ENCODE results near the gene HECA. TPM values are rescaled to one million over a fixed set of nuclear protein-coding genes. Genes with fewer than 3 reads are reported as not detected.

The HECA gene
- total RNA-seq, 2 experiments from 2014 or later: 61.1 to 61.2 TPM

GRCh38 chr6:139164001-139164400 is 29.1 kb downstream of the HECA start:
- no peaks in the 10 kb centered on the region for H3K27me3 Mint-ChIP-seq (ENCODE audit: low read depth)
- CTCF ChIA-PET: interaction anchor here (0.7 to 3.5 kb wide), 5 partner anchors 9 to 175 kb away, joined by 3 to 12 read pairs (median 4); no protein-coding TSS in a partner anchor

DNA sequence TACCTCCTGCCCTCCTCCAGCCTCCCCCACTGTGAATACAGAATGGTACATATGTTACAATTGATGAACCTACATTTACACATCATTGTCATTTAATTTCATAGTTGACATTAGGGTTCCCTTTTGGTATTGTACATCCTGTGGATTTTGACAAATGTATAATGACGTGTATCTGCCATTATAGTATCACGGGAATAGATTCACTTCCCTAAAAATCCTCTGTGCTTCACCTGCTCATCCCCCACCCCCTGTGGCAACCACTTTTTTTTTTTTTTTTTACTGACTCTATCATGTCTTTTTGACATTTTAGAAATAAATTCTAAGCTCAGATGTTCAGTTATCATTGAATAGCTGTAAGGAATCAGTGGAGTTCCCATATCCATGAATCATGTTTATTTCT is 30.4 kb downstream of the HECA start:
- Mint-ChIP-seq H3K4me1 (ENCODE audit: low read depth) (peaks cover 96% of the 10 kb centered on the region), H3K36me3 (ENCODE audit: low read depth) (peaks cover 56% of the 10 kb centered on the region), H3K27ac (peak overlapping the region; percentile 92), H3K4me3 (no peak overlapping the region), H3K9me3 (no peaks in the 10 kb centered on the region), H3K27me3 (ENCODE audit: low read depth) (no peaks in the 10 kb centered on the region)
- CTCF ChIA-PET: interaction anchor here (1.0 to 3.5 kb wide), 4 partner anchors 11 to 97 kb away, joined by 3 to 12 read pairs (median 4); no protein-coding TSS in a partner anchor
- intact Hi-C loops (cut with micrococcal nuclease): no loop called here
- DNase-seq: no peak

More at GRCh38 chr6:139164001-139164400, 29.1 kb downstream of the HECA start:
- H3K9me3 Mint-ChIP-seq: no peaks in the 10 kb centered on the region
- H3K4me3 Mint-ChIP-seq: peak overlapping the region; percentile 0
- peak; percentile 71 for DNase-seq
- intact Hi-C loops (cut with micrococcal nuclease): loop anchor here (5.0 kb wide), 1 partner anchor 392 kb away; the partner anchor contains the start of gene CCDC28A
- H3K36me3 Mint-ChIP-seq (ENCODE audit: low read depth): peaks cover 45% of the 10 kb centered on the region
- peaks cover 96% of the 10 kb centered on the region for H3K4me1 Mint-ChIP-seq (ENCODE audit: low read depth)
- H3K27ac Mint-ChIP-seq: peak overlapping the region; percentile 92

GRCh38 chr6:139166238-139166955 is 31.5 kb downstream of the HECA start:
- Mint-ChIP-seq H3K27me3 (ENCODE audit: low read depth) (no peaks in the 10 kb centered on the region), H3K36me3 (ENCODE audit: low read depth) (peaks cover 65% of the 10 kb centered on the region), H3K4me3 (no peak overlapping the region), H3K4me1 (ENCODE audit: low read depth) (peaks cover 96% of the 10 kb centered on the region), H3K27ac (peak overlapping the region; percentile 19), H3K9me3 (no peaks in the 10 kb centered on the region)
- DNase-seq: no peak
- intact Hi-C loops (cut with micrococcal nuclease): no loop called here
- CTCF ChIA-PET: no interaction called here

- CTCF ChIA-PET: interaction anchor here (0.6 to 1.0 kb wide), 2 partner anchors 35 to 49 kb away, joined by 3 read pairs; no protein-coding TSS in a partner anchor
- H3K9me3 Mint-ChIP-seq: no peaks in the 10 kb centered on the region
- H3K4me3 Mint-ChIP-seq: no peak overlapping the region
- no peaks in the 10 kb centered on the region for H3K27me3 Mint-ChIP-seq (ENCODE audit: low read depth)
- H3K4me1 Mint-ChIP-seq (ENCODE audit: low read depth): peaks cover 93% of the 10 kb centered on the region
- no peak for DNase-seq
- H3K27ac Mint-ChIP-seq: peak overlapping the region; percentile 19
- peaks cover 67% of the 10 kb centered on the region for H3K36me3 Mint-ChIP-seq (ENCODE audit: low read depth)
- intact Hi-C loops (cut with micrococcal nuclease): no loop called here
Measured at GRCh38 chr6:139166956-139167313, 32.1 kb downstream of the HECA start.

- CTCF ChIA-PET: interaction anchor here (1.0 to 2.1 kb wide), 2 partner anchors 47 to 193 kb away, joined by 3 to 7 read pairs; no protein-coding TSS in a partner anchor
- Mint-ChIP-seq H3K9me3 (no peaks in the 10 kb centered on the region), H3K27me3 (ENCODE audit: low read depth) (no peaks in the 10 kb centered on the region), H3K27ac (peak overlapping the region; percentile 85), H3K36me3 (ENCODE audit: low read depth) (peaks cover 69% of the 10 kb centered on the region), H3K4me3 (no peak overlapping the region), H3K4me1 (ENCODE audit: low read depth) (peaks cover 89% of the 10 kb centered on the region)
- intact Hi-C loops (cut with micrococcal nuclease): loop anchor here (2.0 to 10.0 kb wide), 2 partner anchors 25 to 187 kb away; partner anchors contain the start of gene REPS1
- DNase-seq: no peak
Measured at GRCh38 chr6:139172151-139172550, 37.3 kb downstream of the HECA start.

DNA sequence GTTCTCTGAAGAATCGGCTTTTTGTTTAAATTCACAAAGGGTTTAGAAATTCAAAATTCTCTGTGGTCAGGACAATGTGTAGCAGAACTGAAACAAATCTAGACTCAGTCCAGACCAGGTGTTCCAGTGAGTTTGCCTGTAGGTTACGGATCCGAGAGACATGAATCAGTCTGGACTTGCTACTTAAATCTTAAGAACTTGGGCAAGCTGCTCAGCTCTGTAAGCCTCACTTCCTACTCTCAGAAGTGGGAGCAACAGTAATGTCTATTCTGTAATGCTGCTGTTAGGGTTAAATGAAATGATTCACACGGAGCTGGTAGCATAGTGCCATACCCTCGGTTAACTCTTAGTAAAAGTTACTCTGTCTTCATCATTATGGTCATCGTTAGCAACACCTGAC is 37.7 kb downstream of the HECA start:
- H3K4me3 Mint-ChIP-seq: no peak overlapping the region
- H3K4me1 Mint-ChIP-seq (ENCODE audit: low read depth): peaks cover 89% of the 10 kb centered on the region
- intact Hi-C loops (cut with micrococcal nuclease): loop anchor here (2.0 to 10.0 kb wide), 2 partner anchors 26 to 188 kb away; partner anchors contain the start of gene REPS1
- peaks cover 69% of the 10 kb centered on the region for H3K36me3 Mint-ChIP-seq (ENCODE audit: low read depth)
- peak overlapping the region; percentile 85 for H3K27ac Mint-ChIP-seq
- H3K27me3 Mint-ChIP-seq (ENCODE audit: low read depth): no peaks in the 10 kb centered on the region
- no peaks in the 10 kb centered on the region for H3K9me3 Mint-ChIP-seq
- CTCF ChIA-PET: interaction anchor here (1.0 to 2.1 kb wide), 2 partner anchors 47 to 192 kb away, joined by 3 to 7 read pairs; no protein-coding TSS in a partner anchor
- DNase-seq: peak; percentile 53

GRCh38 chr6:139173172-139173571 is 38.3 kb downstream of the HECA start:
- H3K27me3 Mint-ChIP-seq (ENCODE audit: low read depth): no peaks in the 10 kb centered on the region
- DNase-seq: peak; percentile 46
- peak overlapping the region; percentile 85 for H3K27ac Mint-ChIP-seq
- H3K36me3 Mint-ChIP-seq (ENCODE audit: low read depth): peaks cover 69% of the 10 kb centered on the region
- H3K4me3 Mint-ChIP-seq: no peak overlapping the region
- intact Hi-C loops (cut with micrococcal nuclease): loop anchor here (1.0 to 10.0 kb wide), 9 partner anchors 12 to 201 kb away; partner anchors contain the start of genes ABRACL, CITED2, REPS1 and TXLNB
- peaks cover 88% of the 10 kb centered on the region for H3K4me1 Mint-ChIP-seq (ENCODE audit: low read depth)
- no peaks in the 10 kb centered on the region for H3K9me3 Mint-ChIP-seq
- CTCF ChIA-PET: interaction anchor here (0.9 to 2.1 kb wide), 4 partner anchors 29 to 192 kb away, joined by 3 to 7 read pairs (median 4); no protein-coding TSS in a partner anchor

DNA sequence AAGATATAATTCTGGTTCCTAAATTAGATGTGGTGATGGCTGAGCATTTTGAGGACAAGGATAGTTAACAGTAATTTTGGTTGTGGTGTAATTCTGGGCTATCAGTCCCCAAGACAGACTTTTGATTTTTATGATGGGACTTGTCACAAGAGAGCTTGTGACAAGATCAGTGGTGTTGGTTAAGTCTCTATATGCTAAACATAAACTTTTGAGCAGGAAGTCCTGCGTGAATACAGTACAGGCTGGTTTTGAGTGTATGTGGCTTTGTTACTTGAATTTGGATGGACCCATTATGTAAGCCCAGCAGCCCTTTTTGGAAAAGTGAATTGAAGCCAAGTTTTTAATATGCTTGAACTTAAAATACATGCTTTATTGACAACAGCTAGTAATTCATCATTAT is 38.9 kb downstream of the HECA start:
- peaks cover 68% of the 10 kb centered on the region for H3K36me3 Mint-ChIP-seq (ENCODE audit: low read depth)
- peaks cover 88% of the 10 kb centered on the region for H3K4me1 Mint-ChIP-seq (ENCODE audit: low read depth)
- no peaks in the 10 kb centered on the region for H3K9me3 Mint-ChIP-seq
- no peaks in the 10 kb centered on the region for H3K27me3 Mint-ChIP-seq (ENCODE audit: low read depth)
- no peak overlapping the region for H3K4me3 Mint-ChIP-seq
- no peak for DNase-seq
- peak overlapping the region; percentile 85 for H3K27ac Mint-ChIP-seq
- intact Hi-C loops (cut with micrococcal nuclease): loop anchor here (1.0 to 10.0 kb wide), 9 partner anchors 12 to 200 kb away; partner anchors contain the start of genes ABRACL, CITED2, REPS1 and TXLNB
- CTCF ChIA-PET: interaction anchor here (0.7 to 2.1 kb wide), 9 partner anchors 11 to 196 kb away, joined by 3 to 7 read pairs (median 4); no protein-coding TSS in a partner anchor

GRCh38 chr6:139174961-139175360 is 40.1 kb downstream of the HECA start:
- H3K4me1 Mint-ChIP-seq (ENCODE audit: low read depth): peaks cover 85% of the 10 kb centered on the region
- H3K4me3 Mint-ChIP-seq: no peak overlapping the region
- no peaks in the 10 kb centered on the region for H3K9me3 Mint-ChIP-seq
- H3K36me3 Mint-ChIP-seq (ENCODE audit: low read depth): peaks cover 66% of the 10 kb centered on the region
- H3K27ac Mint-ChIP-seq: peak overlapping the region; percentile 74
- CTCF ChIA-PET: interaction anchor here (0.6 to 1.7 kb wide), 11 partner anchors 9 to 195 kb away, joined by 3 to 6 read pairs (median 4); no protein-coding TSS in a partner anchor
- DNase-seq: no peak
- intact Hi-C loops (cut with micrococcal nuclease): loop anchor here (5.0 to 10.0 kb wide), 2 partner anchors 72 to 190 kb away; partner anchors contain the start of gene REPS1
- no peaks in the 10 kb centered on the region for H3K27me3 Mint-ChIP-seq (ENCODE audit: low read depth)

DNA sequence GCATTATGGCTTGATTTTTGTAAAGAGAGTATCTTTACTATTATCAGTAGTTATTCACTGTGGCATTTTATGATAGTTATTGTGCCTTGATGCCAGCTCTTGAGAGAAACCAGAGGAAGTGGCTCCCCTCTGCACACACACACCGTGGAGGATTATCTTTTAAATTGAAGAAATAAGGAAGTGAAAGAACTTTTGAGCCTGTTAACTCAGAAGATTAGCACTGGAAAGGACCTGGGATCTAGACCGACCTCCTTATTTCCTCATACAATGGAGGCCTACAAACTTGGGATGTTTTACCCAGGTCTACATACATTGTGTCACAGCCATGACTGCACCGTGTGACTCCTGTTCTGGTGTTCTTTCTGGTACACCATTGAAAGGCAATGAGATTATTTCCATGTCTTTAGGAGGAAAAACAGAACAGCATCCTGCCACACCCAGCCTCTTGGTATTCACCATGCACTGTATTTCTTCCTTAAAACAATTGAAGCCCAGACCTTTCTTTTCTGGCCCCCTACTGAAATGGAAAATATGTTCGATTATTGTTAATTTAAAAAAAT is 40.6 kb downstream of the HECA start:
- H3K36me3 Mint-ChIP-seq (ENCODE audit: low read depth): peaks cover 68% of the 10 kb centered on the region
- H3K27me3 Mint-ChIP-seq (ENCODE audit: low read depth): no peaks in the 10 kb centered on the region
- intact Hi-C loops (cut with micrococcal nuclease): loop anchor here (5.0 to 10.0 kb wide), 2 partner anchors 72 to 191 kb away; partner anchors contain the start of gene REPS1
- CTCF ChIA-PET: interaction anchor here (0.6 to 1.7 kb wide), 10 partner anchors 12 to 194 kb away, joined by 3 to 6 read pairs (median 4); no protein-coding TSS in a partner anchor
- H3K4me1 Mint-ChIP-seq (ENCODE audit: low read depth): peaks cover 85% of the 10 kb centered on the region
- DNase-seq: no peak
- no peak overlapping the region for H3K4me3 Mint-ChIP-seq
- no peaks in the 10 kb centered on the region for H3K9me3 Mint-ChIP-seq
- H3K27ac Mint-ChIP-seq: peak overlapping the region; percentile 74

- Mint-ChIP-seq H3K27me3 (ENCODE audit: low read depth) (no peaks in the 10 kb centered on the region), H3K36me3 (ENCODE audit: low read depth) (peaks cover 43% of the 10 kb centered on the region), H3K4me1 (ENCODE audit: low read depth) (peaks cover 60% of the 10 kb centered on the region), H3K27ac (no peak overlapping the region), H3K4me3 (no peak overlapping the region), H3K9me3 (no peaks in the 10 kb centered on the region)
- CTCF ChIA-PET: no interaction called here
- DNase-seq: no peak
- intact Hi-C loops (cut with micrococcal nuclease): no loop called here
Measured at GRCh38 chr6:139181236-139181635, 46.4 kb downstream of the HECA start.

- H3K27me3 Mint-ChIP-seq (ENCODE audit: low read depth): no peaks in the 10 kb centered on the region
- H3K36me3 Mint-ChIP-seq (ENCODE audit: low read depth): peaks cover 23% of the 10 kb centered on the region
- peaks cover 45% of the 10 kb centered on the region for H3K4me1 Mint-ChIP-seq (ENCODE audit: low read depth)
- intact Hi-C loops (cut with micrococcal nuclease): no loop called here
- no peak for DNase-seq
- no peaks in the 10 kb centered on the region for H3K9me3 Mint-ChIP-seq
- CTCF ChIA-PET: interaction anchor here (1.1 to 1.8 kb wide), 2 partner anchors 10 to 59 kb away, joined by 3 to 4 read pairs; no protein-coding TSS in a partner anchor
- H3K27ac Mint-ChIP-seq: no peak overlapping the region
- H3K4me3 Mint-ChIP-seq: no peak overlapping the region
Measured at GRCh38 chr6:139184047-139184446, 49.2 kb downstream of the HECA start.
